ENCODE data around the gene CFAP99. TPM values are rescaled to one million over a fixed set of nuclear protein-coding genes. Genes with fewer than 3 reads are reported as not detected.

Gene CFAP99
- total RNA-seq, 6 donors from 2014 or later, result 0.57 to 24.7 (median 9.3) TPM

DNA sequence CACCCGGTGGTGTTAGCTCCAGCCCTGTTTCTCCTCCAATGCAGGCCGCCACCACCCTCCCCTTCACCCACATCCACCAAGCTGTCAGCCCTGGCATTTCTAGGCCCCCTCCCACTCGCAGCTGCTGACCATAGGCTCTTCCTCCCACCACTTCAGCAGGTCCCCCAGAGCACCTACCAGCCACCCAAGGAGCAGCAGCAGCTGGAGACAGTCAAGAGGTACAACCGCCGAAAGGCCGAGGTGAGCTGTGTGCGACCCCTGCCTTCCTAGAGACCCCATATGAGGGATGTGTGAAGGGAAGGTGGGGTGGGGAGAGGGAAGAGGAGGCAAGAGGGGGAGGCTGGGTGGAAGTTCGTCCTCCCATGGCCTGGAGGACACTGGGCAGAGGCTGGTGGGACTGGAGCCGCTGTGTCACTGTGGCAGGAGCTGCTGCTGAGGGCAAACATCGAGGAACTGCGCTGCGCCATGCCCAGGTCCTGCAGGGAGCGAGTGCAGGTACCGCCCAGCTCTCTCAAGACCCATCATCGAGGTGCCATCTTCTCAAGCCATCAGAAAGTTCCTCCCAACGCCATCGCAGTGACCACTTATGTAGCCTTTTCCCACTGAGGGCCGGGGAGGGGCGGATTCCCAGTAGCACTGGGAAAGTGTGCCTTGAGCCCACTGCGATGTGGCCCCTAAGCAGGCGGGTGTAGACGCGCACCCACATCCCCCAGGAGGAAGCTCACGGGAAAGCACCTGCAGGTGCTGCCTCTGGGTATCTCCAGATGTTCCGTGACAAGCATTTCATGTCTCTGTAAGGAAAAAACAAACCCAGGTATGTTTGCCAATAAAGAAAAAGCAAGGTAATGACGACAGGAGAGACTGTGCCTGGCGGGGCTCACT lies 31.0 kb downstream of the CFAP99 start:
- no peaks in the 10 kb centered on the region for H3K36me3 ChIP-seq
- TF ChIP-seq EP300 (IDR thresholded peaks at IDR 0.05) (no peak), POLR2AphosphoS5 (IDR thresholded peaks at IDR 0.05) (no peak), POLR2A (IDR thresholded peaks at IDR 0.05) (no peak)
- TF ChIP-seq, protein P1, sequence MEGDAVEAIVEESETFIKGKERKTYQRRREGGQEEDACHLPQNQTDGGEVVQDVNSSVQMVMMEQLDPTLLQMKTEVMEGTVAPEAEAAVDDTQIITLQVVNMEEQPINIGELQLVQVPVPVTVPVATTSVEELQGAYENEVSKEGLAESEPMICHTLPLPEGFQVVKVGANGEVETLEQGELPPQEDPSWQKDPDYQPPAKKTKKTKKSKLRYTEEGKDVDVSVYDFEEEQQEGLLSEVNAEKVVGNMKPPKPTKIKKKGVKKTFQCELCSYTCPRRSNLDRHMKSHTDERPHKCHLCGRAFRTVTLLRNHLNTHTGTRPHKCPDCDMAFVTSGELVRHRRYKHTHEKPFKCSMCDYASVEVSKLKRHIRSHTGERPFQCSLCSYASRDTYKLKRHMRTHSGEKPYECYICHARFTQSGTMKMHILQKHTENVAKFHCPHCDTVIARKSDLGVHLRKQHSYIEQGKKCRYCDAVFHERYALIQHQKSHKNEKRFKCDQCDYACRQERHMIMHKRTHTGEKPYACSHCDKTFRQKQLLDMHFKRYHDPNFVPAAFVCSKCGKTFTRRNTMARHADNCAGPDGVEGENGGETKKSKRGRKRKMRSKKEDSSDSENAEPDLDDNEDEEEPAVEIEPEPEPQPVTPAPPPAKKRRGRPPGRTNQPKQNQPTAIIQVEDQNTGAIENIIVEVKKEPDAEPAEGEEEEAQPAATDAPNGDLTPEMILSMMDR (IDR thresholded peaks at IDR 0.05), result no peak
- no peak for ATAC-seq (ENCODE audit: low FRiP score in 2 of 2)
- WGBS, 2 donors, result 86 to 89% methylated on average over 25 to 27 of the region's 27 CpGs
- no peaks in the 10 kb centered on the region for H3K4me1 ChIP-seq
- no peaks in the 10 kb centered on the region for H3K9me3 ChIP-seq
- H3K27me3 ChIP-seq, result no peaks in the 10 kb centered on the region
- peak in 1 of 2 donors; percentile 41 for DNase-seq
- H3K4me3 ChIP-seq, result no peak overlapping the region
- H3K27ac ChIP-seq, result no peak overlapping the region

DNA sequence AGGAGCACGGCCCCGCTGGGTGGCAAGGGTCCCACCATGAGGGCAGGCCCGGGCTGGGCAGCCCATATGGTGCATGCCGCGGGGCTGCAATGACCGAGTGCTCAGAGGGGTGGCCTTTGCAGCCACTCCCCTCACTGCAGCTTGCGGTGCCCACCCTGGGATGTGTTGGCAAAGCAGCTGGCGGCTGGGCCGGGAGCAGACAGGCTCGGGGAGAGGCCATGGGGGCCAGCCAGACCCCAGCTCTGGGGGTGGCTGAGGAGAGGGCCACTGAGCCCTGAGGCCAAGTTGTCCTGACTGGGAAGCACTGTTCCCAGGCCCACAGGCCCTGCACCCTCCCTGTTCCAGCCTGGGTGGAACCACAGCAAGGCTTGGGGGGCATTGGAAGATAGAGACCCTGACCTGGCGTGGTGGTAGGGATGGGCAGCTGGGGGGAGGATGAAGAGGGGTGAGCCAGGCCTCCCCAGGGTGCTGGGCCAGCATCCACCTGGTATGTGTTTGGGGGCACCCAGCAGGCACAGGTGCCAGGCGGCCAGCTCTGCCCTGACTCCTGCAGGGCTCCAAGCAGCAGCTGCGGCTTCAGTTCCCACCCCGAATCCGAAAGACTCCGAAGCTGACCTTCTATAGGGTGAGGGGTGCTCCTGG lies 31.8 kb downstream of the CFAP99 start:
- Histone ChIP-seq H3K9me3 (no peaks in the 10 kb centered on the region), H3K36me3 (no peaks in the 10 kb centered on the region), H3K27me3 (no peaks in the 10 kb centered on the region), H3K4me3 (no peak overlapping the region), H3K4me1 (no peaks in the 10 kb centered on the region), H3K27ac (no peak overlapping the region)
- 84 to 86% methylated on average over 4 to 16 of the region's 16 CpGs for WGBS, 2 donors
- peak in 1 of 2 donors; percentile 74 for DNase-seq
- TF ChIP-seq POLR2AphosphoS5 (IDR thresholded peaks at IDR 0.05), result no peak
- no peak for TF ChIP-seq POLR2A (IDR thresholded peaks at IDR 0.05)
- no peak for ATAC-seq (ENCODE audit: low FRiP score in 2 of 2)

DNA sequence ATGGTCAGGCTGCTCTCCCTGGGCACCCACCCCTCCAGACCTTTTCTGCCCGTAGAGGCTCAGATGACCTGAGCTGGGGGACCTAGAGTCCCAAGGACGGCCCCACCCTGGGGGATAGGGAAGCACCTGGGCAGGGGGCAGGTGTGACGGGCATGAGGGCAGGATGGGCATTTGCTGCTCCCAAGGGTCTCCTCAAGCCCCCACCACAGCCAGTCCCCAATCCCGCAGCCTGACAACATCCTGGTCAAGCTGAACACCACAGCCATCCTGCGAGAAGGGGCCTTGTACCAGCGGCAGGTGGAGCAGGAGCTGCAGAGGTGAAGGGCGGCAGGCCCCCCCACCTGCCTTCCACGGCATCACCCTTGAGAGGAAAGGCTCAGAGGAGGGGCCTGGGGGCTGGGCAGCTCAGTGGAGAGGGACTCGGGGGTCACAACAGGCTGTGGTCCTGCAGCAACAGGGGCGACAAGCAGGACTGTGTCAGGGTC lies 32.3 kb downstream of the CFAP99 start:
- H3K9me3 ChIP-seq, result no peaks in the 10 kb centered on the region
- DNase-seq (peak in 1 of 2 donors; percentile 58), ATAC-seq (ENCODE audit: low FRiP score in 2 of 2) (peak in 1 of 2 donors; percentile 41)
- H3K4me3 ChIP-seq, result no peak overlapping the region
- H3K4me1 ChIP-seq, result no peaks in the 10 kb centered on the region
- H3K27me3 ChIP-seq, result no peaks in the 10 kb centered on the region
- no peaks in the 10 kb centered on the region for H3K36me3 ChIP-seq
- WGBS, 2 donors, result 87 to 97% methylated on average over 6 to 8 of the region's 10 CpGs
- H3K27ac ChIP-seq, result no peak overlapping the region
- TF ChIP-seq EP300 (IDR thresholded peaks at IDR 0.05) (no peak), POLR2AphosphoS5 (IDR thresholded peaks at IDR 0.05) (no peak), POLR2A (IDR thresholded peaks at IDR 0.05) (no peak)
- TF ChIP-seq, protein P1 (IDR thresholded peaks at IDR 0.05), result no peak

DNA sequence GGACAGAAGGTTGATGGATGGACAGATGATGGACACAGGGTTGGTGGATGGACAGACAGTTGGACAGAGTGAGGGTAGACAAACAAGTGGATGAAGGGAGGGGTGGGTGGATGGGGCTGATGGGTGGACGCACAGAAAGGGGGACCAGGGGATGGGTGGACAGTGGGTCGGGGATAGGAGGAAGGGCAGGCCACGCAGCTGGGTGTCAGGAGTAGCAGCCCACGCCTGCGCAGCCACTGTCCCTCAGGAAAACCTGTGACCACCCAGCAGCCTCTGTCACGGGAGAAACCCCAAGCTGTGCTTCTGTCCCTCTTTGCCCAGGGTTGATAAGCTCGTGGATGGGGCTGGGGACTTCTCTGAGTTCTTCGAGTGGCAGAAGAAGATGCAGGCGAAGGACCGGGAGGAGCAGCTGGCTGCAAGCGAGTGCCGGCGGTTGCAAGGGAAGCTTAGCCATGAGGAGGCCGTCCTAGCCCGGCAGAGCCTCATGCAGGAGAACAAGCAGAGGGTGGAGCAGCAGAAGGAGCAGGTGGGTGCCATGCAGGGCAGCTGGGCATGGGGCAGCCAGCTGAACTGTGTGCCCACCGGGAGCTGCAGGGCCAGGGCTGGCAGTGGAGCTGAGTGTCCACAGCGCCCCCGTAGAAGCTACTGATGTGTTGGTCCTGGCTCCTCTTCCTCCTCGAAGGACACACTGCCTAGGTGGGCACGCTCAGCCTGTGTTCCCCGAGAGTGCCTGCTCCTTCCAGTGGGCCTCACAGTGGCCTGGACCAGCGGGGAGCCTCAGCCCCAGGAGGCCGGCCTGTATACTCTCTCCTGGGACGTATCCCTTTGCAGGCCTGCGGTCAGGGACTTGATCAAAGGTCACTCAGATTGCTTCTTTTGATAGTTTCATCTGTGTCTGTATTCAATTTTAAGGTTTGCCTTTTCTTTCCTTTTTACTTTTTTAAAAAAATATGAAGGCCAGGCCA lies 33.3 kb downstream of the CFAP99 start:
- H3K27me3 ChIP-seq, result no peaks in the 10 kb centered on the region
- H3K4me1 ChIP-seq, result no peaks in the 10 kb centered on the region
- ATAC-seq (ENCODE audit: low FRiP score in 2 of 2) (no peak), DNase-seq (peak in 1 of 2 donors; percentile 61)
- no peak overlapping the region for H3K4me3 ChIP-seq
- H3K9me3 ChIP-seq, result no peaks in the 10 kb centered on the region
- no peak overlapping the region for H3K27ac ChIP-seq
- H3K36me3 ChIP-seq, result no peaks in the 10 kb centered on the region
- 78 to 84% methylated on average over 21 to 24 of the region's 25 CpGs for WGBS, 2 donors
- TF ChIP-seq POLR2A (IDR thresholded peaks at IDR 0.05), result no peak
- no peak for TF ChIP-seq POLR2AphosphoS5 (IDR thresholded peaks at IDR 0.05)
- TF ChIP-seq, protein P1 (IDR thresholded peaks at IDR 0.05), result no peak
- no peak for TF ChIP-seq EP300 (IDR thresholded peaks at IDR 0.05)
